ENCODE measurements around the gene ROBO1.

DNA sequence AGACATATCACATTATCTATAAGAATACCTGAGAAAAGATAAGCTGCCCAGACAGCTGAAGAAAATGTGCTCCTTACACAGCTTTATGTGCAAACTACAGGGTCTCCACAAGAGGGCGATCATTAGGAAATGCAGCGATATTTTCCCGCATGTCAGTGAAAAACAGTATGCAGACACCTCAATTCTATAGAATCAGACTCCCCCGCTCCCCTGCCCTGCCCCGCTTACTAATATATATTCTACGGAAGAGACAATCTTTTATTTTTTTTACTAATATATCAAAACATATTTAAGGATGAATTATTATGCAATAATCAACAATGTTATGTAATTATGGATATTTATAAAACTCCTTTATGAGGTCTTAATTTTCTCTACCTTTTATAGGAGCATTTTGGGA is 681.3 kb downstream of the ROBO1 start:
- TF ChIP-seq, protein P1, sequence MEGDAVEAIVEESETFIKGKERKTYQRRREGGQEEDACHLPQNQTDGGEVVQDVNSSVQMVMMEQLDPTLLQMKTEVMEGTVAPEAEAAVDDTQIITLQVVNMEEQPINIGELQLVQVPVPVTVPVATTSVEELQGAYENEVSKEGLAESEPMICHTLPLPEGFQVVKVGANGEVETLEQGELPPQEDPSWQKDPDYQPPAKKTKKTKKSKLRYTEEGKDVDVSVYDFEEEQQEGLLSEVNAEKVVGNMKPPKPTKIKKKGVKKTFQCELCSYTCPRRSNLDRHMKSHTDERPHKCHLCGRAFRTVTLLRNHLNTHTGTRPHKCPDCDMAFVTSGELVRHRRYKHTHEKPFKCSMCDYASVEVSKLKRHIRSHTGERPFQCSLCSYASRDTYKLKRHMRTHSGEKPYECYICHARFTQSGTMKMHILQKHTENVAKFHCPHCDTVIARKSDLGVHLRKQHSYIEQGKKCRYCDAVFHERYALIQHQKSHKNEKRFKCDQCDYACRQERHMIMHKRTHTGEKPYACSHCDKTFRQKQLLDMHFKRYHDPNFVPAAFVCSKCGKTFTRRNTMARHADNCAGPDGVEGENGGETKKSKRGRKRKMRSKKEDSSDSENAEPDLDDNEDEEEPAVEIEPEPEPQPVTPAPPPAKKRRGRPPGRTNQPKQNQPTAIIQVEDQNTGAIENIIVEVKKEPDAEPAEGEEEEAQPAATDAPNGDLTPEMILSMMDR (conservative IDR thresholded peaks at IDR 0.05) = peak; percentile 78
- TF ChIP-seq ZFX (IDR thresholded peaks at IDR 0.05) = no peak
